Stimulated activated CD4-positive, alpha-beta T cell treated with anti-CD3 and anti-CD28 coated beads, Interleukin-4, amount 100 ng/mL, for 48 hours (primary cell): ENCODE data around the gene ERCC1.
"Not testable (repeated sequence)": the region's sequence is repeated elsewhere in the genome, so short reads cannot be mapped to it uniquely, and the experiment has no call there.

Experiments used
- DNase-seq, 2 donors: peaks; one replicate each; pipeline ENCODE4 v3.0.0-alpha.2; 2020; ENCODE audit warnings: low read depth in 2 of 2

Gene ERCC1

GRCh38 chr19:45455707-45456499, 32.2 kb upstream of the ERCC1 start:
- DNase-seq = peak in 1 of 2 donors; percentile 59

- DNase-seq = no peak
These were observed 28.2 kb upstream of the ERCC1 start for GRCh38 chr19:45451850-45452387.

- DNase-seq = no peak
These were observed 27.6 kb upstream of the ERCC1 start for GRCh38 chr19:45451131-45451849.

GRCh38 chr19:45450012-45450333, 26.3 kb upstream of the ERCC1 start:
- no peak for DNase-seq

GRCh38 chr19:45448887-45449299, 25.2 kb upstream of the ERCC1 start:
- DNase-seq = no peak

- no peak for DNase-seq
These were observed 24.7 kb upstream of the ERCC1 start for GRCh38 chr19:45448425-45448756.

- DNase-seq = no peak
These were observed 23.2 kb upstream of the ERCC1 start for GRCh38 chr19:45446944-45447343.

- no peak for DNase-seq
These were observed 22.6 kb upstream of the ERCC1 start for GRCh38 chr19:45446295-45446694.

GRCh38 chr19:45445139-45445538, 21.4 kb upstream of the ERCC1 start:
- no peak for DNase-seq

GRCh38 chr19:45444318-45445041, 20.8 kb upstream of the ERCC1 start:
- peak; percentile 55 to 77 for DNase-seq

GRCh38 chr19:45443462-45444317, 20.0 kb upstream of the ERCC1 start:
- DNase-seq = peak in 1 of 2 donors; percentile 66

GRCh38 chr19:45442778-45443461, 19.2 kb upstream of the ERCC1 start:
- no peak for DNase-seq

GRCh38 chr19:45442408-45442777, 18.7 kb upstream of the ERCC1 start:
- DNase-seq = no peak

- no peak for DNase-seq
These were observed 17.3 kb upstream of the ERCC1 start for GRCh38 chr19:45440873-45441654.

- DNase-seq = no peak
These were observed 16.5 kb upstream of the ERCC1 start for GRCh38 chr19:45440259-45440638.

- DNase-seq = peak; percentile 73 to 75
These were observed 16.0 kb upstream of the ERCC1 start for GRCh38 chr19:45439569-45440258.

GRCh38 chr19:45439190-45439568, 15.5 kb upstream of the ERCC1 start:
- DNase-seq = no peak

GRCh38 chr19:45437328-45437727, 13.6 kb upstream of the ERCC1 start:
- DNase-seq = no peak

GRCh38 chr19:45432543-45432942, 8.8 kb upstream of the ERCC1 start:
- not testable (repeated sequence) for DNase-seq

GRCh38 chr19:45431008-45431407, 7.3 kb upstream of the ERCC1 start:
- DNase-seq = not testable (repeated sequence)
